Measurements from ENCODE around the gene SLC47A2. TPM values are rescaled to one million over a fixed set of nuclear protein-coding genes. Genes with fewer than 3 reads are reported as not detected.

SLC47A2 gene
- total RNA-seq, 2 donors from 2014 or later = not detected

DNA sequence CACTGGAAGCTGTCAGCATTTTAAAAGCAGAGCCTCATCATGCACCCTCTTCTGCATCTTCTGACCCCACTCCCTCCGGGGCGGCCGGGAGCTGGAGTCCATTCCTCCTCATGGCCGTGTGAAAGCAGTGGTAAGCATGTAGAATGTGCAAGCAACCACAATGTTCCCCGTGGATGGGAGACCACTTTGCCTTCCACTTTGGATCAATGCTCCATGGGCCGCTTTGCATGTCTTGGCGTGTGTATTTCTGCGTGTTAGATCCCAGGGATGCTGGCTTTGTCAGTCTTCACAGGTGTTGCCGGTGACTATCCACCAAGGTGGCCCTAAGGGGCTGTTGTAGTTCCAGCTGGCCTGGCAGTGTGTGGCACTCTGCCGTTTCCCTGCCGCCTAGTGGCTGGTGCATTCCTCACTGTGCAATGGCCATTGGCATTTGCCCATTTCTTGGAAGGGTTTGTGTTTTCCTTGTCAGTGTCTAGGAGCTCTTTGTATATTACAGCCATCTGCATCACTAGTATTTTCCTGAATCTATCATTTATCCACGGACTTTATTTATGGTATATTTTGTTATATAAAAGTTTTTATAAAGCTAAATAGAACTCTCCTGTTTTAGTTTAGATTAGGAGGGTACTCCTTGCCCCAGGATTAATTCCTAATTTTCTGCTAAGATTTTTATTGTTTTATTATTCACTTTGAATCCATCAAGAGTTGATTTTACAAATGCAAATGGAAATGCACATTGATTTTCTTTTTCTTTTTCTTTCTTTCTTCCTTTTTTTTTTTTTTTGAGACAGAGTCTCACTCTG, 37.5 kb upstream of the SLC47A2 start:
- peaks cover 5% of the 10 kb centered on the region for H3K36me3 Mint-ChIP-seq (ENCODE audit: low read depth)
- no peak for ATAC-seq

GRCh38 chr17:19753051-19753509, 36.7 kb upstream of the SLC47A2 start:
- peak; percentile 44 for ATAC-seq
- Mint-ChIP-seq H3K27me3 (peaks cover 53% of the 10 kb centered on the region), H3K4me3 (no peak overlapping the region), H3K36me3 (ENCODE audit: low read depth) (peaks cover 5% of the 10 kb centered on the region), H3K27ac (no peak overlapping the region), H3K4me1 (peaks cover 15% of the 10 kb centered on the region)
- DNase-seq = no peak
- H3K9me3 ChIP-seq (ENCODE audit: control insufficient read depth, low read length, poor library complexity, severe bottlenecking) = no peaks in the 10 kb centered on the region

More for the DNA sequence above, 37.5 kb upstream of the SLC47A2 start:
- no peaks in the 10 kb centered on the region for H3K9me3 ChIP-seq (ENCODE audit: control insufficient read depth, low read length, poor library complexity, severe bottlenecking)
- Mint-ChIP-seq H3K4me1 (peaks cover 15% of the 10 kb centered on the region), H3K4me3 (no peak overlapping the region), H3K27ac (no peak overlapping the region), H3K27me3 (peaks cover 48% of the 10 kb centered on the region)
- no peak for DNase-seq

DNA sequence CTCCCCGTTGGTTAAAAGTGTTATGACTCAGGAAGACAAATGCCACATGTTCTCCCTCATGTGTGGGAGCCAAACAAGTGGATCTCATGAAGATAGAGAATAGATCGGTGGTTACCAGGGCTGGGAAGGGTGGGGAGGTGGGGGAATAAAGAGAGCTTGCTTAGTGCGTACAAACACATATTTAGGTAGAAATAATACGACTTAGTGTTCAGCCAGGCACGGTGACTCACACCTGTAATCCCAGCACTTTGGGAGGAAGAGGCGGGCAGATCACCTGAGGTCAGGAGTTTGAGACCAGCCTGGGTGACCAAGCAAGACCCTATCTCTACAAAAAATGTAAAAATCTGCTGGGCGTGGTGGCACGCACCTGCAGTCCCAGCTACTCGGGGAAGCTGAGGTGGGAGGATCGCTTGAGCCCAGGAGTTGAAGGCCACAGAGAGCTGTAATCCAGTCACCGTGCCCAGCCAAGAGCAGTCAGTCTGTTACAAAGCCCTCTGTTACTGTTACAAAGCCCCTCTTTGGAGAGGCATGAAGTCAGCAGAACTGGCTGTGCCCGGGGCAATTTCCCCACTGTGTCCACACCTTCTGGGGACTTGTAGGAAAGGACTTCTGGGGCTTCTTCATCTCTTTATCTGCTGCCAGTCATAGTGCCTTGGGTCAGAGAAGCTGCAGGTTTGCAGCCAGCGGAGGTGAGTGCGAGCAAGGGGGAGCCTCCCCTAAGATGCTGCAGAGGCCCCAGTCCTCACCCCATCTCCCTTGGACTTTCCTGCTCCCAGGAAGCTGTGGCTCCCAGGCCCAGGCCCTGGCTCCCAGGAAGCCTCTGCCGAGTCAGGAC, 36.0 kb upstream of the SLC47A2 start:
- H3K27me3 Mint-ChIP-seq = peaks cover 57% of the 10 kb centered on the region
- H3K27ac Mint-ChIP-seq = no peak overlapping the region
- peaks cover 15% of the 10 kb centered on the region for H3K4me1 Mint-ChIP-seq
- H3K4me3 Mint-ChIP-seq = no peak overlapping the region
- H3K36me3 Mint-ChIP-seq (ENCODE audit: low read depth) = peaks cover 5% of the 10 kb centered on the region
- no peaks in the 10 kb centered on the region for H3K9me3 ChIP-seq (ENCODE audit: control insufficient read depth, low read length, poor library complexity, severe bottlenecking)
- no peak for DNase-seq
- no peak for ATAC-seq

DNA sequence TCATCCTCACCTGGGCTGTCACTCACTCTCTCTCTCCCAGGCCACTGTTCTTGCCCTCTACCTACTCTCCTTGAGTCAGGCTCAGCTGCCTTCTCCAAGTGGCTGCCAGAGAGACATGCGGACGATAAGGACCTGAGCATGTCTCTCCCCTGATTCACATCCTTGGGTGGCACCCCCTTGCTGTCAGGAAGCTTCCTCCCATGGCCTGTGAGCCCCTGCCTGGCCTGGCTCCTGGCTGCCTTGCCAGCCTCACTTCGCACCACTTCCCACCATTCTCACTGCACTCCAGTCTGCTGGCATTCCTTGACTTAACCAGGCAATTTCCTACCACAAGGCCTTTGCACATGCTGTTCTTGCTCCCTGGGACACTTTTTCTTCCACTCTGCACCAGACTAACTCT, 34.5 kb upstream of the SLC47A2 start:
- peaks cover 5% of the 10 kb centered on the region for H3K36me3 Mint-ChIP-seq (ENCODE audit: low read depth)
- no peak for ATAC-seq
- H3K27ac Mint-ChIP-seq = no peak overlapping the region
- no peak overlapping the region for H3K4me3 Mint-ChIP-seq
- peaks cover 15% of the 10 kb centered on the region for H3K4me1 Mint-ChIP-seq
- DNase-seq = no peak
- H3K9me3 ChIP-seq (ENCODE audit: control insufficient read depth, low read length, poor library complexity, severe bottlenecking) = no peaks in the 10 kb centered on the region
- peaks cover 46% of the 10 kb centered on the region for H3K27me3 Mint-ChIP-seq

- no peak overlapping the region for H3K27ac Mint-ChIP-seq
- H3K27me3 Mint-ChIP-seq = peaks cover 43% of the 10 kb centered on the region
- DNase-seq = no peak
- H3K4me1 Mint-ChIP-seq = peaks cover 16% of the 10 kb centered on the region
- no peaks in the 10 kb centered on the region for H3K9me3 ChIP-seq (ENCODE audit: control insufficient read depth, low read length, poor library complexity, severe bottlenecking)
- H3K36me3 Mint-ChIP-seq (ENCODE audit: low read depth) = peaks cover 5% of the 10 kb centered on the region
- no peak overlapping the region for H3K4me3 Mint-ChIP-seq
- ATAC-seq = no peak
Measured at GRCh38 chr17:19750020-19750572, 33.7 kb upstream of the SLC47A2 start.

GRCh38 chr17:19748807-19749193, 32.4 kb upstream of the SLC47A2 start:
- Mint-ChIP-seq H3K27ac (no peak overlapping the region), H3K36me3 (ENCODE audit: low read depth) (peaks cover 5% of the 10 kb centered on the region), H3K27me3 (peaks cover 42% of the 10 kb centered on the region), H3K4me3 (no peak overlapping the region), H3K4me1 (peaks cover 20% of the 10 kb centered on the region)
- DNase-seq = no peak
- no peak for ATAC-seq
- no peaks in the 10 kb centered on the region for H3K9me3 ChIP-seq (ENCODE audit: control insufficient read depth, low read length, poor library complexity, severe bottlenecking)

- H3K36me3 Mint-ChIP-seq (ENCODE audit: low read depth) = peaks cover 5% of the 10 kb centered on the region
- peaks cover 20% of the 10 kb centered on the region for H3K4me1 Mint-ChIP-seq
- peaks cover 35% of the 10 kb centered on the region for H3K27me3 Mint-ChIP-seq
- peak within 1 kb of the TSS; percentile 36 for H3K4me3 Mint-ChIP-seq
- DNase-seq (no peak), ATAC-seq (no peak)
- no peaks in the 10 kb centered on the region for H3K9me3 ChIP-seq (ENCODE audit: control insufficient read depth, low read length, poor library complexity, severe bottlenecking)
- peak within 1 kb of the TSS; percentile 61 for H3K27ac Mint-ChIP-seq
Measured at GRCh38 chr17:19747829-19748806, 31.7 kb upstream of the SLC47A2 start, which contains the start of gene ALDH3A1. TSS of gene ALDH3A1 (minus strand) at chr17:19748298. CDS start at chr17:19745129, 3,169 bp downstream.

DNA sequence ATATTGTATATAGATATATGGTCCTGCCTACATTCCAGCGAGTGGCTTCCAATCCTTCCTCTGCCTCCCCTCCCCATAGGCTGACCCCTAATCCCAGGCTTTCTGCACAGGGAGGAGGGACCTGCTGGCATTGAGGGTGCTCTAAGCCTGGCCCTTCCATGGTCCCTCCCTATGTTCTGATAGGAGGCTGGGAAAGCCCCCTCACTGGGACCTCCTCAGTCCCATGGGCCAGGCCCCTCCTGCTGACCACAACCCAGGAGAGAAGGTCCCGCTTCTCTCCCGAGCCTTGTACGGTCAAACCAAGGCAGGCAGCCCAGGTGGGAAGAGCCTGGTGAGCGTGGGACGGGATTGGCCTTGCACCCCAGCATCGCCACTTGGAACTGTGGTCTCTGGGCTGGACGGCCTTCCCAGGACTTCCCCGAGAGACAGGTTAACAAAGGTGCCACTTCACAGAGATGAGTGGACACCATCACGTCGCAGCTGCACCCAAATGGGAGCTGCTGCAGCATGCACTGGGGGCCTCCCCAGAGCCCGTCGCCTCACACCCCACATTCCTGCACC, 30.9 kb upstream of the SLC47A2 start:
- Mint-ChIP-seq H3K27ac (no peak overlapping the region), H3K4me3 (peak overlapping the region; percentile 36), H3K4me1 (peaks cover 22% of the 10 kb centered on the region), H3K36me3 (ENCODE audit: low read depth) (peaks cover 5% of the 10 kb centered on the region), H3K27me3 (peaks cover 31% of the 10 kb centered on the region)
- no peaks in the 10 kb centered on the region for H3K9me3 ChIP-seq (ENCODE audit: control insufficient read depth, low read length, poor library complexity, severe bottlenecking)
- DNase-seq (no peak), ATAC-seq (no peak)

DNA sequence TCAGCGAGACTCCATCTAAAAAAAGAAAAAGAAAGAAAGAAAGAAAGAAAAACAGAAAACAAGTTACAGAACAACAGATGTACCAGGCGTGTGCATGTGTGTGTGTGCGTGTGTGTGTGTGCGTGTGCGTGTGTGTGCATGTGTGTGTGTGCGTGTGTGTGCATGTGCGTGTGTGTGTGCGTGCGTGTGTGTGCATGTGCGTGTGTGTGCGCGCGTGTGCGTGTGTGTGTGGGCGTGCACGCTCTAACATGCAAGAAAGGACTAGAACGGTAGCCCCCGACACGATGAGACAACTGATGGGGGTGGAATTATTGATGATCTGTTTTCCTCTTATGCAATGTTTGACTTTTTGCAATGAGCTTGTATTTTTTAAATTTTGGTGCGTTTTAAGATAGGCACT, 30.1 kb upstream of the SLC47A2 start:
- no peaks in the 10 kb centered on the region for H3K9me3 ChIP-seq (ENCODE audit: control insufficient read depth, low read length, poor library complexity, severe bottlenecking)
- Mint-ChIP-seq H3K27me3 (peaks cover 31% of the 10 kb centered on the region), H3K36me3 (ENCODE audit: low read depth) (peaks cover 5% of the 10 kb centered on the region), H3K4me3 (no peak overlapping the region), H3K27ac (no peak overlapping the region), H3K4me1 (peaks cover 22% of the 10 kb centered on the region)
- DNase-seq = no peak
- no peak for ATAC-seq

- no peak overlapping the region for H3K27ac Mint-ChIP-seq
- peak; percentile 68 to 90 (median 72) for DNase-seq
- H3K36me3 Mint-ChIP-seq (ENCODE audit: low read depth) = peaks cover 2% of the 10 kb centered on the region
- H3K4me3 Mint-ChIP-seq = peak overlapping the region; percentile 88
- H3K4me1 Mint-ChIP-seq = peaks cover 14% of the 10 kb centered on the region
- H3K9me3 ChIP-seq (ENCODE audit: control insufficient read depth, low read length, poor library complexity, severe bottlenecking) = no peaks in the 10 kb centered on the region
- peaks cover 21% of the 10 kb centered on the region for H3K27me3 Mint-ChIP-seq
- ATAC-seq = peak; percentile 97
Measured at GRCh38 chr17:19744922-19745757, 28.8 kb upstream of the SLC47A2 start.

- Mint-ChIP-seq H3K4me3 (peak overlapping the region; percentile 88), H3K27me3 (peaks cover 15% of the 10 kb centered on the region), H3K27ac (no peak overlapping the region), H3K36me3 (ENCODE audit: low read depth) (peaks cover 2% of the 10 kb centered on the region), H3K4me1 (peaks cover 12% of the 10 kb centered on the region)
- no peaks in the 10 kb centered on the region for H3K9me3 ChIP-seq (ENCODE audit: control insufficient read depth, low read length, poor library complexity, severe bottlenecking)
- DNase-seq (no peak), ATAC-seq (peak; percentile 12)
Measured at GRCh38 chr17:19744492-19744891, 28.1 kb upstream of the SLC47A2 start.
